ENCODE results near the gene STUB1.

STUB1 gene

GRCh38 chr16:670485-671352 lies 9.5 kb upstream of the STUB1 start:
- H3K9me3 ChIP-seq (replicated peaks; ENCODE audit: insufficient read depth, low read length), result no peaks in the 10 kb centered on the region
- no peak for TF ChIP-seq CTCF (IDR thresholded peaks at IDR 0.05; ENCODE audit: low read length)
- no peak for TF ChIP-seq EZH2phosphoT487 (IDR thresholded peaks at IDR 0.05; ENCODE audit: low read length)
- no peak for TF ChIP-seq EZH2 (optimal IDR thresholded peaks at IDR 0.05; ENCODE audit: low read depth, low read length)
- no peak overlapping the region for H3K4me2 ChIP-seq (ENCODE audit: low read depth, low read length)
- no peaks in the 10 kb centered on the region for H3F3A ChIP-seq (ENCODE audit: insufficient read depth, low read length)
- peaks cover 11% of the 10 kb centered on the region; the same call in 1 of the 2 replicates for H3K4me1 ChIP-seq (ENCODE audit: low read length)
- H3K27ac ChIP-seq (ENCODE audit: low read length), result no peak overlapping the region
- H3K36me3 ChIP-seq (replicated peaks; ENCODE audit: insufficient read depth, low read length), result no peaks in the 10 kb centered on the region; the same call in 1 of the 2 replicates
- peaks cover 24% of the 10 kb centered on the region for H3K79me2 ChIP-seq (ENCODE audit: low read length)
- H3K9ac ChIP-seq (ENCODE audit: low read length), result no peak overlapping the region
- DNase-seq, result no peak
- no peaks in the 10 kb centered on the region for H3K9me2 ChIP-seq (replicated peaks; ENCODE audit: insufficient read depth, low read length)
- H3K4me3 ChIP-seq (ENCODE audit: low read length), result no peak overlapping the region
- H2AFZ ChIP-seq (ENCODE audit: low read length), result no peak overlapping the region
- H3K27me3 ChIP-seq (replicated peaks; ENCODE audit: insufficient read depth, low read length), result no peaks in the 10 kb centered on the region
- no peaks in the 10 kb centered on the region for H4K20me1 ChIP-seq (ENCODE audit: insufficient read depth, low read length)

DNA sequence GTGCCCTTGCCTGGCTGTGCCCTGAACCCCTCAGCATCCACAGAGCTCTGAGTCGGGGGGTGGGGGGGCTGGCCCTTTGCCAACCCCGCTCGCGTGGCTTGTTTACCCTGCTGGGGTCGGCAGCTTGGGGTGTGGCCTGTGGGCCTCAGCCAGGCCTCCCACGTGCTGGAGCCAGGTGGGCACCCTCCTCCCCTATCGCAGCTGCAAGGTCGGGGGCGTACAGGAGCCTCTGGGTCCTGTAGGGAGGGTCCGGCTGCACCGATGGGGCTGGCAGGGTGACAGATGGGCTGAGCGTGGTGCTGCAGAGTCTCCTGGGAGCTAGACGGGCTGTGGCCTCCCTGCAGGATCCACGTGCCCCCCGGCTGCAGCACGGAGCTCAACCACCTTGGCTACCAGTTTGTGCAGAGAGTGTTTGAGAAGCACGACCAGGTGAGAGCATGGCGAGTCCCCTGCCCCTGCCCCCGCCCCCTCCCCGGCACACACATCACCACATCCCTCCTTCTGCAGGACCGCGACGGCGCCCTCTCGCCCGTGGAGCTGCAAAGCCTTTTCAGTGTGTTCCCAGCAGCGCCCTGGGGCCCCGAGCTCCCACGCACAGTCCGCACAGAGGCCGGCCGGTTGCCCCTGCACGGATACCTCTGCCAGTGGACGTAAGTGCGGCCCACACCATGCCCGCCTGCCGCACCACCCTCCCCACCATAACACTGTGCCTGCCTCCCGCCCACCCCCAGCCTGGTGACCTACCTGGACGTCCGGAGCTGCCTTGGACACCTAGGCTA lies 8.7 kb upstream of the STUB1 start:
- H3K79me2 ChIP-seq (ENCODE audit: low read length), result peaks cover 24% of the 10 kb centered on the region
- H3K27me3 ChIP-seq (replicated peaks; ENCODE audit: insufficient read depth, low read length), result no peaks in the 10 kb centered on the region
- no peak overlapping the region for H3K4me2 ChIP-seq (ENCODE audit: low read depth, low read length)
- TF ChIP-seq CTCF (IDR thresholded peaks at IDR 0.05; ENCODE audit: low read length) (no peak), EZH2phosphoT487 (IDR thresholded peaks at IDR 0.05; ENCODE audit: low read length) (no peak), EZH2 (optimal IDR thresholded peaks at IDR 0.05; ENCODE audit: low read depth, low read length) (no peak)
- no peaks in the 10 kb centered on the region for H3F3A ChIP-seq (ENCODE audit: insufficient read depth, low read length)
- H3K36me3 ChIP-seq (replicated peaks; ENCODE audit: insufficient read depth, low read length), result no peaks in the 10 kb centered on the region; the same call in 1 of the 2 replicates
- H4K20me1 ChIP-seq (ENCODE audit: insufficient read depth, low read length), result no peaks in the 10 kb centered on the region
- no peaks in the 10 kb centered on the region for H3K9me2 ChIP-seq (replicated peaks; ENCODE audit: insufficient read depth, low read length)
- H3K9ac ChIP-seq (ENCODE audit: low read length), result no peak overlapping the region
- no peak for DNase-seq
- H3K4me3 ChIP-seq (ENCODE audit: low read length), result no peak overlapping the region
- no peak overlapping the region for H2AFZ ChIP-seq (ENCODE audit: low read length)
- peaks cover 11% of the 10 kb centered on the region; the same call in 1 of the 2 replicates for H3K4me1 ChIP-seq (ENCODE audit: low read length)
- H3K27ac ChIP-seq (ENCODE audit: low read length), result no peak overlapping the region
- no peaks in the 10 kb centered on the region for H3K9me3 ChIP-seq (replicated peaks; ENCODE audit: insufficient read depth, low read length)

DNA sequence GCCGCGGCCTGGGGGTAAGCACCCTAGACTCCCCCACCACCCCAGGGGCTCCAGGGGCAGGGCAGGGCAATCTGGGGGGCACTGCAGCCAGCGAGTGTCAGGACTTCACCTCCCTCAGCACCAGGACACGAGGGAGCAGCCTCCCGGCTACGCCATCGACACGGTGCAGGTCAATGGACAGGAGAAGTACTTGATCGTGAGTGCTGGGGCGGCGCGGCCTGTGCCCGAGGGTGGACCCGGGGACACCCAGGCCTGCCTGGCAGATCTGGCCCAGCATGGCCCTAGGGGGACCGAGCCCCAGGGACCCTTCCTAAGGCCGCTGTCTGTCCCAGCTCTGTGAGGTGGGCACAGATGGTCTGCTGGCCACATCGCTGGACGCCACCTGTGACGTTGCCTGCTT lies 7.8 kb upstream of the STUB1 start:
- Histone ChIP-seq H3K4me1 (ENCODE audit: low read length) (peaks cover 9% of the 10 kb centered on the region; the same call in 1 of the 2 replicates), H3K36me3 (replicated peaks; ENCODE audit: insufficient read depth, low read length) (no peaks in the 10 kb centered on the region; the same call in 1 of the 2 replicates), H2AFZ (ENCODE audit: low read length) (no peak overlapping the region), H3K79me2 (ENCODE audit: low read length) (peaks cover 24% of the 10 kb centered on the region), H3K9ac (ENCODE audit: low read length) (no peak overlapping the region), H3F3A (ENCODE audit: insufficient read depth, low read length) (no peaks in the 10 kb centered on the region), H4K20me1 (ENCODE audit: insufficient read depth, low read length) (no peaks in the 10 kb centered on the region), H3K4me2 (ENCODE audit: low read depth, low read length) (no peak overlapping the region), H3K4me3 (ENCODE audit: low read length) (no peak overlapping the region), H3K9me2 (replicated peaks; ENCODE audit: insufficient read depth, low read length) (no peaks in the 10 kb centered on the region), H3K9me3 (replicated peaks; ENCODE audit: insufficient read depth, low read length) (no peaks in the 10 kb centered on the region), H3K27ac (ENCODE audit: low read length) (no peak overlapping the region), H3K27me3 (replicated peaks; ENCODE audit: insufficient read depth, low read length) (no peaks in the 10 kb centered on the region)
- no peak for DNase-seq
- TF ChIP-seq EZH2 (optimal IDR thresholded peaks at IDR 0.05; ENCODE audit: low read depth, low read length) (no peak), CTCF (IDR thresholded peaks at IDR 0.05; ENCODE audit: low read length) (no peak), EZH2phosphoT487 (IDR thresholded peaks at IDR 0.05; ENCODE audit: low read length) (no peak)

Measured in MM.1S (cell line).